AG10803 (cell line): ENCODE results near the gene AURKAIP1.

Source experiments
- DNase-seq: peaks from one replicate; pipeline ENCODE4 v3.0.0; 2010; ENCODE audit warnings: low read depth
- H3K4me3 ChIP-seq: 2 replicates; pipeline ENCODE4 v1.5.1; 2011; ENCODE audit warnings: mild to moderate bottlenecking, low read length, control low read depth
- CTCF ChIP-seq: conservative IDR thresholded peaks from 2 replicates; pipeline ENCODE4 v1.5.1; 2011; ENCODE audit warnings: mild to moderate bottlenecking, low read length, control low read depth, inconsistent platforms

AURKAIP1 gene

DNA sequence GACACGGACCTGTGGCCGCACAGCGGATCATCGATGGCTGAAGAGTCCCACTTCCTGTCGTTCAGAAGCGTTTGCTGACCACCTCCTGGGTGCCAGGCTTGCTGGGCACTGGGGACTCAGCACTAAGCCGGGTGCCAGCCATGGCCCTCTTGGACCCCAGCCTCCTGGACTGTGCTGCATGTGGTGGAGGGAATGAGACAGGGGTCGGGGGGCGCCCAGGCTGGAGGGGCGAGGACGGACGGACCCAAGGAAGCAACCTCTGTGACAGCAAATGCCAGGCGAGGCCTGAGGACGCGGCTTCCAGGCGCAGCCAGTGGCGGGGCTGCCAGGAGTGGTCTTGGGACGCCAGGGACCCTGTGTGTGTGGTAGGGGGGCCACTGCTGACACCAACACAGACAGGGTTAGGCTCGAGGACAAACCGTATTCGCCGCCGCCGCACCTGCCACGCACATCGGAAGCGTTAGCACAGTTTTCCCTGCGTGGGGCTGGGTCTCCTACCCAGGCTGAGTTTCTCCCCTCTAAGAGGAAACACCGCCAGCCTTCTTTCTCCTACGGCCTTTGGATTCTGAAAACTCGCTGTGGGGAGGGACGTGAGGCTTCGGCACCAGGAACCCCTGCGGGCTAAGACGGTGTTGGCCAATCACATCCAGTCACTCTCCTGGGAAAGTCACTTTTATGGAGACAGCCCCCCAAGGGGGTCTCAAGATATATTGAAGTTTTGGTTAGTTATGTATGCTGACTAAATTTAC, 13.6 kb downstream of the AURKAIP1 start:
- no peak for DNase-seq
- TF ChIP-seq CTCF, result no peak
- H3K4me3 ChIP-seq, result peak overlapping the region; percentile 29

DNA sequence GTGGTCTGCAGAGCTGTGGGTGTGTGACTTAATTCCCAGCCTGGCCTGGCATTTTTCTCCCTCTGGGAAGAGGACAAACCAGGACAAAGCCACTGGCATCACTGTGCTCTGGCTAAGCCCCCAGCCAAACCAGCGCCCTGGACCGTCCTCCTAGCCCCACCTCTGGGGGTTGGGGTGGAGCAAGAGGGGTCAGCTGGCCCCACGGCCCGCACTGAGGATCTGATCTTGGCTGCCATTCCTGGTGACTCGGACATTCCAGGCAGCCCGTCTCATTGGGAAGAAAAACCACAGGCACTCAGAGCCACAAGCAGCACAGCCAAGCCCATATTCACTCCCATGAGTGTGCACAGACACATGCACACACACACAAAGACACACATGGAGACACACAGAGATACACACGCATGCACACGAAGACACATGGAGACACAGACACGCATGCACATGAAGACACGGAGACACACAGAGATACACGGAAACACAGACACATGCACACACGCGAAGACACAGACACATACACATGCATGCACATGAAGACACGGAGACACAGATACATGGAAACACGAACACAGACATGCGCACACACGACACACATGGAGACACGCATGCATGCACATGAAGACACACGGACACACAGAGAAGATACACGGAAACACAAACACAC, 14.4 kb downstream of the AURKAIP1 start:
- TF ChIP-seq CTCF, result no peak
- H3K4me3 ChIP-seq, result peak overlapping the region; percentile 23
- DNase-seq, result peak; percentile 97

- peak overlapping the region; percentile 93 for H3K4me3 ChIP-seq
- no peak for TF ChIP-seq CTCF
- DNase-seq, result peak; percentile 90
Observed at GRCh38 chr1:1359664-1360468, 15.1 kb downstream of the AURKAIP1 start.

GRCh38 chr1:1359308-1359663, 15.7 kb downstream of the AURKAIP1 start:
- peak; percentile 88 for DNase-seq
- no peak for TF ChIP-seq CTCF
- peak overlapping the region; percentile 93 for H3K4me3 ChIP-seq

GRCh38 chr1:1358433-1359271, 16.4 kb downstream of the AURKAIP1 start, which contains the start of gene MXRA8:
TSS of gene MXRA8 (minus strand) at chr1:1358555. CDS start at chr1:1358504, 51 bp downstream.
- DNase-seq, result peak; percentile 94
- TF ChIP-seq CTCF, result no peak
- peak within 1 kb of the TSS; percentile 93 for H3K4me3 ChIP-seq

DNA sequence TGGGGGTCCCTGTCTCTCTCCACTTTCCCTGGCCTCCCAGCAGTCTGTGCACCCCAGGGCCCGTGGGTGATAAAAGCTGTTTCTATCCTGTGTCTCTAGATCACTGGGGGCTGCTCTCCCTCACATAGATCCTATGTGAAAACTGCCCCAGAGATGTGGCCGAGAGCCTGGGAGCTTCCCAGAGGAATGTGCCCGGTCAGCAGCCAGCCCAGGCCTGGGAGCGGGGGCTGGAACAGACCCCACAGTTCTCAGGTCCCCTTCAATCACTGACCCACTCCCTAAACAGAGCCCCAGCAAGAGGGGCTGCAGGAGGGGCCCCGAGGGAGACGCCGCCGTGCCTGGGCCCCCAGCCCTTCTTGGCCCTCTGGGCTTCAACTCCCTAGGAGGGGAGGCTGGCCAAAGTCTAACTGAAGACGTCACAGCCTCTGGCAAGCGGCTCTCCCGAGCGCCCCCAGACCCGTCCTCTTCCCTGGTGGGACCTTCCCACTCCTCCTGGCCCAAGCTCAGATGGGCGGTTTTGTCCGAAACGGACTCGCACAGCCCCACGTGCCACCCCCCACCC, 17.1 kb downstream of the AURKAIP1 start:
- peak overlapping the region; percentile 93 for H3K4me3 ChIP-seq
- no peak for TF ChIP-seq CTCF
- DNase-seq, result no peak
